CD8-positive, alpha-beta memory T cell (primary cell): ENCODE data around the gene TEX53. TPM values are rescaled to one million over a fixed set of nuclear protein-coding genes. Genes with fewer than 3 reads are reported as not detected.

Source experiments
- CTCF ChIA-PET: fragments of 350-600 bp; sonication (Branson Sonifier 250); formaldehyde crosslinking; loops from one replicate; lab custom pipeline; 2021; ENCODE audit warnings: antibody characterized with exemption; lab: Charles Lee
- POLR2A ChIA-PET: fragments of 350-600 bp; sonication (Branson Sonifier 250); formaldehyde crosslinking; loops from one replicate; lab custom pipeline; 2021; ENCODE audit warnings: antibody characterized with exemption; lab: Charles Lee
- DNase-seq, 5 donors: peaks; one replicate each; pipeline versions ENCODE4 v3.0.0 to v3.0.0-alpha.2; 2020 to 2022; ENCODE audit warnings: mixed read lengths in 1 of 5
- H3K27ac ChIP-seq: one replicate; pipeline ENCODE4 v1.7.0; 2013; ENCODE audit warnings: low read depth, mild to moderate bottlenecking, low read length, moderate library complexity
- H3K27me3 ChIP-seq: 2 replicates; pipeline ENCODE4 v1.7.0; 2013; ENCODE audit warnings: low read length, mild to moderate bottlenecking; ENCODE audit not compliant: insufficient read depth, poor library complexity, severe bottlenecking
- H3K36me3 ChIP-seq: 2 replicates; pipeline ENCODE4 v1.7.0; 2013; ENCODE audit warnings: mild to moderate bottlenecking, low read length, moderate library complexity; ENCODE audit not compliant: insufficient read depth
- H3K4me1 ChIP-seq: 2 replicates; pipeline ENCODE4 v1.7.0; 2013; ENCODE audit warnings: mild to moderate bottlenecking, low read length, moderate library complexity; ENCODE audit not compliant: insufficient read depth
- H3K4me3 ChIP-seq: 2 replicates; pipeline ENCODE4 v1.7.0; 2013; ENCODE audit warnings: mild to moderate bottlenecking, low read length
- H3K9me3 ChIP-seq: 2 replicates; pipeline ENCODE4 v1.7.0; 2013; ENCODE audit warnings: mild to moderate bottlenecking, low read length
- H3K27ac Mint-ChIP-seq, 8 donors: one replicate each; pipeline ENCODE4 v1.8.0; 2020 to 2021; ENCODE audit warnings: mixed read lengths in 8 of 8, mild to moderate bottlenecking in 6 of 8, inconsistent platforms in 3 of 8, moderate library complexity in 3 of 8
- H3K27me3 Mint-ChIP-seq, 2 donors: one replicate each; pipeline ENCODE4 v1.8.0; 2020 to 2021; ENCODE audit warnings: mixed read lengths in 2 of 2, mild to moderate bottlenecking in 1 of 2, moderate library complexity in 1 of 2
- H3K36me3 Mint-ChIP-seq, 3 donors: one replicate each; pipeline ENCODE4 v1.8.0; 2020 to 2021; ENCODE audit warnings: mixed read lengths in 3 of 3, inconsistent platforms in 1 of 3, mild to moderate bottlenecking in 1 of 3
- H3K4me1 Mint-ChIP-seq, 3 donors: one replicate each; pipeline ENCODE4 v1.8.0; 2020 to 2021; ENCODE audit warnings: mixed read lengths in 3 of 3, inconsistent platforms in 1 of 3, mild to moderate bottlenecking in 1 of 3
- H3K4me3 Mint-ChIP-seq, 7 donors: one replicate each; pipeline ENCODE4 v1.8.0; 2020 to 2021; ENCODE audit warnings: mixed read lengths in 7 of 7, mild to moderate bottlenecking in 6 of 7, moderate library complexity in 4 of 7, inconsistent platforms in 2 of 7
- H3K9me3 Mint-ChIP-seq, 5 donors: one replicate each; pipeline ENCODE4 v1.8.0; 2020 to 2022; ENCODE audit warnings: mixed read lengths in 5 of 5, mild to moderate bottlenecking in 3 of 5, moderate library complexity in 2 of 5, inconsistent platforms in 1 of 5
- polyA plus RNA-seq: library from polyadenylated mRNA; unstranded; fragments of 300-500 nt; fragmentation: Illumina TruSeq; gene quantifications from one replicate; pipeline ENCODE4 v1.2.3, GENCODE V29; 2021
- total RNA-seq, 2 experiments: library from RNA; stranded (reverse); gene quantifications; one replicate each; pipeline ENCODE4 v1.2.3, GENCODE V29; 2021

Gene TEX53
- total and polyA plus RNA-seq, 3 experiments from 2014 or later = not detected

GRCh38 chr9:114612272-114612923 lies 45.2 kb downstream of the TEX53 start:
- H3K27me3 ChIP-seq = no peaks in the 10 kb centered on the region
- Mint-ChIP-seq H3K9me3 (no peaks in the 10 kb centered on the region), H3K27ac (peak overlapping the region; percentile 68 to 95 (median 92)), H3K4me1 (peaks cover 37 to 56% (median 43%) of the 10 kb centered on the region in 3 donors), H3K4me3 (peak overlapping the region; percentile 83 to 93 (median 93)), H3K27me3 (peaks cover 0 to 2% of the 10 kb centered on the region in 2 donors), H3K36me3 (peaks cover 0 to 8% (median 0%) of the 10 kb centered on the region in 3 donors)
- H3K4me3 ChIP-seq = peak overlapping the region; percentile 98
- H3K27ac ChIP-seq = peak overlapping the region; percentile 61
- CTCF ChIA-PET = interaction anchor here (0.7 to 3.1 kb wide), 6 partner anchors 15 to 109 kb away, joined by 3 to 29 read pairs (median 6); partner anchors contain the start of gene ATP6V1G1
- no peaks in the 10 kb centered on the region for H3K36me3 ChIP-seq
- no peaks in the 10 kb centered on the region for H3K9me3 ChIP-seq
- POLR2A ChIA-PET = interaction anchor here (1.2 to 2.8 kb wide), 3 partner anchors 20 to 24 kb away, joined by 3 to 33 read pairs (median 22); partner anchors contain the start of gene ATP6V1G1
- peaks cover 33% of the 10 kb centered on the region for H3K4me1 ChIP-seq
- DNase-seq = no peak

- peak overlapping the region; percentile 98 for H3K4me3 ChIP-seq
- peaks cover 28% of the 10 kb centered on the region for H3K4me1 ChIP-seq
These were observed 45.9 kb downstream of the TEX53 start for GRCh38 chr9:114611516-114612271.

GRCh38 chr9:114608525-114608796 lies 49.1 kb downstream of the TEX53 start:
- H3K27me3 ChIP-seq = no peaks in the 10 kb centered on the region
- no peaks in the 10 kb centered on the region for H3K9me3 Mint-ChIP-seq

More at GRCh38 chr9:114611516-114612271, 45.9 kb downstream of the TEX53 start:
- H3K36me3 ChIP-seq = no peaks in the 10 kb centered on the region
- no peaks in the 10 kb centered on the region for H3K27me3 ChIP-seq
- peaks cover 0 to 4% of the 10 kb centered on the region in 2 donors for H3K27me3 Mint-ChIP-seq
- peaks cover 0 to 5% (median 2%) of the 10 kb centered on the region in 3 donors for H3K36me3 Mint-ChIP-seq
- peak overlapping the region; percentile 68 to 95 (median 92) for H3K27ac Mint-ChIP-seq
- H3K4me3 Mint-ChIP-seq = peak overlapping the region; percentile 83 to 93 (median 93)
- peak overlapping the region; percentile 61 for H3K27ac ChIP-seq
- CTCF ChIA-PET = interaction anchor here (0.7 to 3.1 kb wide), 7 partner anchors 14 to 108 kb away, joined by 3 to 29 read pairs (median 5); partner anchors contain the start of gene ATP6V1G1
- H3K9me3 Mint-ChIP-seq = no peaks in the 10 kb centered on the region
- POLR2A ChIA-PET = interaction anchor here (1.2 to 2.8 kb wide), 3 partner anchors 19 to 24 kb away, joined by 3 to 33 read pairs (median 22); partner anchors contain the start of gene ATP6V1G1
- H3K4me1 Mint-ChIP-seq = peaks cover 35 to 51% (median 36%) of the 10 kb centered on the region in 3 donors
- H3K9me3 ChIP-seq = no peaks in the 10 kb centered on the region
- DNase-seq = peak in 1 of 5 donors; percentile 66

GRCh38 chr9:114607671-114608524 lies 49.7 kb downstream of the TEX53 start:
- ChIA-PET POLR2A (no interaction called here), CTCF (no interaction called here)
- H3K27ac Mint-ChIP-seq = peak overlapping the region in 3 of 8 donors; percentile 43 to 69 (median 51)
- peaks cover 18 to 25% (median 21%) of the 10 kb centered on the region in 3 donors for H3K4me1 Mint-ChIP-seq
- Histone ChIP-seq H3K36me3 (no peaks in the 10 kb centered on the region), H3K4me3 (no peak overlapping the region), H3K4me1 (peaks cover 20% of the 10 kb centered on the region), H3K9me3 (no peaks in the 10 kb centered on the region), H3K27me3 (no peaks in the 10 kb centered on the region), H3K27ac (no peak overlapping the region)
- peaks cover 0 to 5% (median 2%) of the 10 kb centered on the region in 3 donors for H3K36me3 Mint-ChIP-seq
- no peak for DNase-seq
- peak overlapping the region in 1 of 7 donors; percentile 80 for H3K4me3 Mint-ChIP-seq
- peaks cover 0 to 4% of the 10 kb centered on the region in 2 donors for H3K27me3 Mint-ChIP-seq
- H3K9me3 Mint-ChIP-seq = peaks cover 0 to under 1% (median 0%) of the 10 kb centered on the region in 5 donors

More at GRCh38 chr9:114608525-114608796, 49.1 kb downstream of the TEX53 start:
- no peak for DNase-seq
- ChIA-PET POLR2A (no interaction called here), CTCF (no interaction called here)
- Histone ChIP-seq H3K9me3 (no peaks in the 10 kb centered on the region), H3K4me1 (peaks cover 26% of the 10 kb centered on the region), H3K4me3 (no peak overlapping the region), H3K36me3 (no peaks in the 10 kb centered on the region), H3K27ac (no peak overlapping the region)
- Mint-ChIP-seq H3K4me1 (peaks cover 24 to 31% (median 26%) of the 10 kb centered on the region in 3 donors), H3K27me3 (peaks cover 0 to 4% of the 10 kb centered on the region in 2 donors), H3K4me3 (peak overlapping the region in 1 of 7 donors; percentile 66), H3K27ac (peak overlapping the region in 1 of 8 donors; percentile 43), H3K36me3 (peaks cover 0 to 5% (median 2%) of the 10 kb centered on the region in 3 donors)

GRCh38 chr9:114606597-114607207 lies 50.9 kb downstream of the TEX53 start:
- Mint-ChIP-seq H3K9me3 (peaks cover 0 to 4% (median 0%) of the 10 kb centered on the region in 5 donors), H3K36me3 (peaks cover 3 to 5% (median 5%) of the 10 kb centered on the region in 3 donors), H3K4me3 (no peak overlapping the region), H3K4me1 (peaks cover 7 to 13% (median 10%) of the 10 kb centered on the region in 3 donors), H3K27me3 (peaks cover 0 to 4% of the 10 kb centered on the region in 2 donors), H3K27ac (no peak overlapping the region)
- POLR2A ChIA-PET = interaction anchor here (0.8 kb wide), 1 partner anchor 12 kb away, joined by 4 read pairs; no protein-coding TSS in a partner anchor
- Histone ChIP-seq H3K4me1 (peaks cover 8% of the 10 kb centered on the region), H3K27me3 (no peaks in the 10 kb centered on the region), H3K36me3 (no peaks in the 10 kb centered on the region), H3K27ac (no peak overlapping the region), H3K9me3 (no peaks in the 10 kb centered on the region), H3K4me3 (no peak overlapping the region)
- no peak for DNase-seq
- CTCF ChIA-PET = no interaction called here

Other genes with a start within 250 kb of the TEX53 start
- 1 to 10 TPM; 8.6 to 9.0 TPM for gene WHRN, start 152.3 kb downstream of the TEX53 start, total RNA-seq
- gene WHRN, start 152.3 kb downstream of the TEX53 start, polyA plus RNA-seq = 5.5 TPM
- gene ATP6V1G1, start 70.0 kb downstream of the TEX53 start, total RNA-seq = 10 to 100 TPM; 48.2 to 49.0 TPM
- gene ATP6V1G1, start 70.0 kb downstream of the TEX53 start, polyA plus RNA-seq = 278 TPM
- gene TMEM268, start 46.5 kb downstream of the TEX53 start, total RNA-seq = 10 to 100 TPM; 20.2 to 21.1 TPM
- 9.7 TPM for gene TMEM268, start 46.5 kb downstream of the TEX53 start, polyA plus RNA-seq
- gene TEX48, start 24.4 kb upstream of the TEX53 start, total RNA-seq = under 1 TPM; 0.46 to 0.86 TPM
- gene TEX48, start 24.4 kb upstream of the TEX53 start, polyA plus RNA-seq = not detected
- under 1 TPM; 0.15 to 0.20 TPM for gene TNFSF15, start 148.2 kb upstream of the TEX53 start, total RNA-seq
- not detected for gene TNFSF15, start 148.2 kb upstream of the TEX53 start, polyA plus RNA-seq